Breast epithelium (tissue), 4 donors: Measurements from ENCODE around the gene ANKRD65. TPM values are rescaled to one million over a fixed set of nuclear protein-coding genes. Genes with fewer than 3 reads are reported as not detected.

Experiments
- DNase-seq, 2 donors: peaks; one replicate each; pipeline ENCODE4 v3.0.0-alpha.2; 2019; ENCODE audit warnings: low spot score in 2 of 2
- H3K27ac ChIP-seq, 2 donors: fragments of 200-600 bp; sonication (generic) in 1 of 2; one replicate each; pipeline ENCODE4 v1.5.1; 2016 to 2019; ENCODE audit warnings: mild to moderate bottlenecking in 1 of 2
- H3K27me3 ChIP-seq, 2 donors: fragments of 200-600 bp; sonication (generic) in 1 of 2; one replicate each; pipeline versions ENCODE4 v1.5.1 to v1.6.0; 2017 to 2019; ENCODE audit warnings: control low read depth in 1 of 2, mild to moderate bottlenecking in 1 of 2
- H3K36me3 ChIP-seq: fragments of 200-600 bp; one replicate; pipeline ENCODE4 v1.5.1; 2019
- H3K4me1 ChIP-seq, 2 donors: fragments of 200-600 bp; sonication (generic); one replicate each; pipeline ENCODE4 v1.5.1; 2016 to 2019; ENCODE audit warnings: control low read depth in 1 of 2
- H3K4me3 ChIP-seq, 3 donors: fragments of 200-600 bp; sonication (generic); 1 replicate in 2 of 3; 2 replicates in 1 of 3; pipeline ENCODE4 v1.5.1; 2016 to 2019; ENCODE audit warnings: mild to moderate bottlenecking in 3 of 3, moderate library complexity in 2 of 3
- H3K9me3 ChIP-seq, 2 donors: fragments of 200-600 bp; sonication (generic) in 1 of 2; one replicate each; pipeline ENCODE4 v1.5.1; 2016 to 2019; ENCODE audit warnings: control low read depth in 1 of 2
- POLR2A ChIP-seq: fragments of 450-650 bp; IDR thresholded peaks from one replicate; pipeline ENCODE4 v1.6.1; 2016; ENCODE audit warnings: antibody characterized with exemption, mild to moderate bottlenecking, moderate library complexity
- POLR2AphosphoS5 ChIP-seq, 3 donors: sonication (generic); formaldehyde crosslinking; IDR thresholded peaks; one replicate each; pipeline ENCODE4 v1.6.1; 2017; ENCODE audit warnings: antibody characterized with exemption in 3 of 3
- intact Hi-C: fragments of 100-400 bp; cut with DNase I; formaldehyde crosslinking; loops from one replicate; pipeline ENCODE4 v1.15.1; 2023; ENCODE audit warnings: low total_unique reads
- total RNA-seq, 3 donors: library from RNA; depleted of rRNA; stranded (reverse); fragments of >200 nt; gene quantifications; one replicate each; pipeline ENCODE4 v1.1.0, GENCODE V29; 2016
- TF ChIP-seq, protein P1 (sequence below), 3 donors: fragments of 450-650 bp; IDR thresholded peaks; one replicate each; pipeline ENCODE4 v1.5.1; 2016 to 2017; ENCODE audit warnings: antibody characterized with exemption in 3 of 3, mild to moderate bottlenecking in 3 of 3, moderate library complexity in 3 of 3

The ANKRD65 gene
- total RNA-seq, 3 donors from 2014 or later, result 10.2 to 16.0 (median 12.2) TPM

DNA sequence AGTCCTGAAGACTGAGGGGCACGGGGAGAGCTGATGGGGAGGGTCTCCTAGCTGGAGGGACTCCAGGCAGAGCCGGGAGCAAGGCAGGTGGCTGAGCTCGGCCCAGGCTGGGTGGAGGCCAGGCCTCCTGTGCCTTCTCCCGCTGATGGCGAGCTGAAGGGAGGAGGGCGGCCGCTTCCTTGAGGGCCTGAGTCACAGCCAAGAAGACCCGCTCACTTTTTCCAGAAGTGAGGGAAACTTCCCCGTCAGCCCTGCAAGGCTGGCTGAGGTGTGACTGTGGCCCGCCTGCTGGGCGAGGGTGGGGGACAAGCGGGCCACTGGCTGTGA, 12.7 kb upstream of the ANKRD65 start:
- TF ChIP-seq POLR2AphosphoS5 (IDR thresholded peaks at IDR 0.05) (peak in 1 of 3 donors; percentile 11), POLR2A (no peak)
- TF ChIP-seq, protein P1, sequence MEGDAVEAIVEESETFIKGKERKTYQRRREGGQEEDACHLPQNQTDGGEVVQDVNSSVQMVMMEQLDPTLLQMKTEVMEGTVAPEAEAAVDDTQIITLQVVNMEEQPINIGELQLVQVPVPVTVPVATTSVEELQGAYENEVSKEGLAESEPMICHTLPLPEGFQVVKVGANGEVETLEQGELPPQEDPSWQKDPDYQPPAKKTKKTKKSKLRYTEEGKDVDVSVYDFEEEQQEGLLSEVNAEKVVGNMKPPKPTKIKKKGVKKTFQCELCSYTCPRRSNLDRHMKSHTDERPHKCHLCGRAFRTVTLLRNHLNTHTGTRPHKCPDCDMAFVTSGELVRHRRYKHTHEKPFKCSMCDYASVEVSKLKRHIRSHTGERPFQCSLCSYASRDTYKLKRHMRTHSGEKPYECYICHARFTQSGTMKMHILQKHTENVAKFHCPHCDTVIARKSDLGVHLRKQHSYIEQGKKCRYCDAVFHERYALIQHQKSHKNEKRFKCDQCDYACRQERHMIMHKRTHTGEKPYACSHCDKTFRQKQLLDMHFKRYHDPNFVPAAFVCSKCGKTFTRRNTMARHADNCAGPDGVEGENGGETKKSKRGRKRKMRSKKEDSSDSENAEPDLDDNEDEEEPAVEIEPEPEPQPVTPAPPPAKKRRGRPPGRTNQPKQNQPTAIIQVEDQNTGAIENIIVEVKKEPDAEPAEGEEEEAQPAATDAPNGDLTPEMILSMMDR (IDR thresholded peaks at IDR 0.05), result no peak
- H3K27ac ChIP-seq, result peak overlapping the region; percentile 95 to 99
- H3K27me3 ChIP-seq, result no peaks in the 10 kb centered on the region
- H3K36me3 ChIP-seq, result no peaks in the 10 kb centered on the region
- intact Hi-C loops, result no loop called here
- no peaks in the 10 kb centered on the region for H3K9me3 ChIP-seq
- peak overlapping the region in 2 of 3 donors; percentile 63 to 86 for H3K4me3 ChIP-seq
- peaks cover 43 to 70% of the 10 kb centered on the region in 2 donors for H3K4me1 ChIP-seq
- peak in 1 of 2 donors; percentile 58 for DNase-seq

DNA sequence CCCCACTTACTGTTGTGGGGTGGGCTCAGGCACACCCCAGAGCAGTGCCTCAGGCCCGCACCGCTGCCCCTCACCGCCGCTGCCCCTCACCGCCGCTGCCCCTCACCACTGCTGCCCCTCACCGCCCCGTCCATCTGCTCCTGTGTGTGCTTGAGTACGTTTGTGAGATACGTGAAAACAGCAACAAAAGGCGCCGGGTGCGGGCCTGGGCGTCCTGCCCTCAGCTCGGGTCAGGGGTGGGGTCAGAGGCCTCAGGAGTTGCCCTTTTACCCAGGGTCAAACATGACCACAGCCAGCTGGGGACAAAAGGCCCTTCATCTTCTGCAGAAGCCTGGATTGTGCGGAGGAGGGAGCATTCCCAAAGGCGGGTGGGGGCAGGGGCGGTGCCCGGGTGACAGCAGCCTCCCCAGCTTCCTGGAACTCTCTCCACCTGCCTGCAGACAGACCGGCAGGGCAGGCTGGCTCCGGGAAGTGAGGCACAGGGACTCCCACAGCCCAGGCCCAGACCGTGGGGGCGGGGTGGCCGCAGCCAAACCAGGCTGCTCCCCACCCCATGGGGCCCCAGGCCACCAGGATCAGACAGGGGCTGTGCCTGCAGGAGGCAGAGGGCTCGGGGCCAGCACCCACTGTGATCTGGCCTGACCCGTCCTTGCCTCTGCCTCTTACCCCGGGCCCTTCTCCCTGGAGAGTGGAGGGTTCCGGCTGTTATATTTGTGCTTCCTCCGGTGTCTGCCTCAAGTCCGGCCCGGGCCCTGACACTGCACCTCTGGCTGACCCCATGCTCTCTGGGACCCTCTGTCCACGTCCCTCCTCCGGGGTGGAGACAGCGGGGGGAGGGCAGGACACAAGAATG, 12.1 kb upstream of the ANKRD65 start:
- DNase-seq, result peak; percentile 94

DNA sequence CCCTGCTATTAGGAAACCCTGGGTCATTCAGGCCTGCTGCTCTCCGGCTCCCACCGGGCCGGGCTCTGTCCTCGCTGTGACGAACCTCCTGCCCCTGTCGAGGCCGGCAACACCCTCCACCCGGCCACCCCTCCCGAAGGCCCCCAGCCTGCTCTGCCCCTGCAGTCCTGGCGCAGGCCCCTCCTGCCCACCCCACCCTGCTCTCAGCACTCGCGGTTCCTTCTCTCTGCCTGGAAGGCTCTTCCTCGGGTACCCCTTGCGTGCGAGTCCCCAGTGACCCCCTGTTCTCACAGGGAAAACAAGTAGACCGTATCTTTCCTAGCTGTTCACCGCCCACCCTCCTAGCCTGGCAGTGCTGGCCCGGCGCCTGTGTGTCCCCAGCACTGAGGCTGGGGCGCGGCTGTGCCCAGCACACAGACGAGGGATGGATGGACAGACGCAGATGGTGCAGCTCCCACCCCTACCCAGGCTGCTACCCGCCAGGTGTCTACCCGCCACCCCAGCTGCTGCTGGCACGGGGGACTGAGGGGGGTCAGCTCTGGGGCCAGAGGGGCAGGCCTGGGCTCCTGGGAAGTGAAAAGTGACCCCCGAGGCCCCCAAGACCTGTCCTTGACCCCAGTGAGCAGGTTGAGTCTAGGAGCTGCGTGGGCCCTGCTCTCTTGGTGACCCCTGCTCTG, 11.3 kb upstream of the ANKRD65 start:
- TF ChIP-seq POLR2AphosphoS5 (IDR thresholded peaks at IDR 0.05) (no peak), POLR2A (no peak)
- TF ChIP-seq, protein P1 (IDR thresholded peaks at IDR 0.05), result no peak
- H3K9me3 ChIP-seq, result no peaks in the 10 kb centered on the region
- DNase-seq, result no peak
- intact Hi-C loops, result no loop called here
- peaks cover 43 to 65% of the 10 kb centered on the region in 2 donors for H3K4me1 ChIP-seq
- H3K27ac ChIP-seq, result peak overlapping the region; percentile 95 to 99
- H3K36me3 ChIP-seq, result no peaks in the 10 kb centered on the region
- H3K27me3 ChIP-seq, result no peaks in the 10 kb centered on the region
- H3K4me3 ChIP-seq, result peak overlapping the region in 2 of 3 donors; percentile 63 to 86

More for the DNA sequence above, 12.1 kb upstream of the ANKRD65 start:
- TF ChIP-seq, protein P1 (IDR thresholded peaks at IDR 0.05), result no peak
- peak; percentile 69 to 90 (median 83) for TF ChIP-seq POLR2AphosphoS5 (IDR thresholded peaks at IDR 0.05)
- peak; percentile 9 for TF ChIP-seq POLR2A
- Histone ChIP-seq H3K4me3 (peak overlapping the region in 2 of 3 donors; percentile 63 to 86), H3K36me3 (no peaks in the 10 kb centered on the region), H3K27ac (peak overlapping the region; percentile 95 to 99), H3K9me3 (no peaks in the 10 kb centered on the region), H3K4me1 (peaks cover 43 to 68% of the 10 kb centered on the region in 2 donors), H3K27me3 (no peaks in the 10 kb centered on the region)
- intact Hi-C loops, result no loop called here

DNA sequence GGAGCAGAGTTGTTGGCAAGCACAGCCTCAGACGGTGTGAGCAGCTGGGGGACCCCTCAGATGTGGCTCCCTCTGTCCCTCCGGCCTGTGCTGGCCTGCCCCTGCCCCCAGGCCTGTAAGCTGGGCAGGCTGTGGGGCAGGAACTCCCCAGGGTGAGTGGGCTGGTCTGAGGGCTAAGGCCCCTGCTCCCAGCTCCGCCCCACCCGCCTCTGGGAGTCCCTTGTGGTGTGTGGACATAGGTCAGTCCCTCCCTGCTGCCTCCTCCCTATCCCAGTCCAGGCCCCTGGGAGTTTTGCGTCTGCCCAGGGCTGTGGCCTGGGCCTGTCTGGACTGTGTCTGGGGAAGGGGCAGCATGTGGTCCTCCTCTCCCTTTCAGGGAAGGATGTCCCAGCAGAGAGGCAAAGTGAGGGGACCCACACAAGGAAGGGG, 10.8 kb upstream of the ANKRD65 start:
- H3K4me1 ChIP-seq, result peaks cover 43 to 65% of the 10 kb centered on the region in 2 donors
- H3K27ac ChIP-seq, result peak overlapping the region; percentile 95 to 99
- intact Hi-C loops, result loop anchor here (2.0 kb wide), 1 partner anchor 431 kb away; the partner anchor contains the start of gene HES4
- H3K27me3 ChIP-seq, result no peaks in the 10 kb centered on the region
- peak overlapping the region in 1 of 3 donors; percentile 86 for H3K4me3 ChIP-seq
- TF ChIP-seq POLR2A (no peak), POLR2AphosphoS5 (IDR thresholded peaks at IDR 0.05) (no peak)
- TF ChIP-seq, protein P1 (IDR thresholded peaks at IDR 0.05), result no peak
- no peak for DNase-seq
- no peaks in the 10 kb centered on the region for H3K36me3 ChIP-seq
- no peaks in the 10 kb centered on the region for H3K9me3 ChIP-seq
